K562 (cell line): ENCODE data around the gene MAP10. TPM values are rescaled to one million over a fixed set of nuclear protein-coding genes. Genes with fewer than 3 reads are reported as not detected.

Source experiments
- ETS2 ChIP-seq: IDR thresholded peaks from 2 replicates; pipeline ENCODE4 v1.6.1; 2016; ENCODE audit warnings: borderline replicate concordance, missing genetic modification characterization, mild to moderate bottlenecking, moderate library complexity, missing compliant biosample characterization; ENCODE audit not compliant: poor library complexity, severe bottlenecking
- EWSR1 ChIP-seq: fragments of 450-650 bp; IDR thresholded peaks from 2 replicates; pipeline ENCODE4 v1.6.1; 2018; ENCODE audit warnings: borderline replicate concordance, mild to moderate bottlenecking, low read depth, moderate library complexity; ENCODE audit not compliant: partially characterized antibody
- FIP1L1 ChIP-seq: fragments of 200-400 bp; formaldehyde crosslinking; IDR thresholded peaks from 2 replicates; pipeline ENCODE4 v1.6.1; 2018; ENCODE audit warnings: mild to moderate bottlenecking, low read depth, low read length; ENCODE audit not compliant: poor library complexity, severe bottlenecking
- MAFK ChIP-seq: IDR thresholded peaks from 2 replicates; pipeline ENCODE4 v1.6.1; 2011; ENCODE audit warnings: low read length, improper control_type of control experiment
- MYBL2 ChIP-seq, 2 experiments: fragments of 450-650 bp in 1 of 2; sonication (generic) in 1 of 2; formaldehyde crosslinking in 1 of 2; IDR thresholded peaks; 2 replicates each; pipeline versions ENCODE4 v1.6.1 to v1.8.1; 2017 to 2022; ENCODE audit warnings: borderline replicate concordance in 1 of 2, inconsistent platforms in 1 of 2, low read depth in 1 of 2, mild to moderate bottlenecking in 1 of 2, missing genetic modification reagents in 1 of 2, moderate library complexity in 1 of 2
- MYNN ChIP-seq, 2 experiments: sonication (generic); formaldehyde crosslinking in 1 of 2; IDR thresholded peaks; 2 replicates each; pipeline versions ENCODE4 v1.5.0 to v1.6.1; 2016 to 2020; ENCODE audit warnings: antibody characterized with exemption in 1 of 2, missing genetic modification reagents in 1 of 2
- NCOR1 ChIP-seq: fragments of 450-650 bp; IDR thresholded peaks from 2 replicates; pipeline ENCODE4 v1.6.1; 2016; ENCODE audit warnings: mild to moderate bottlenecking, moderate library complexity
- POLR2G ChIP-seq: fragments of 200-400 bp; formaldehyde crosslinking; IDR thresholded peaks from 2 replicates; pipeline ENCODE4 v1.6.1; 2017; ENCODE audit warnings: low read depth, mild to moderate bottlenecking, antibody characterized with exemption, low read length, moderate library complexity
- SMAD2 ChIP-seq: fragments of 150-350 bp; IDR thresholded peaks from 2 replicates; pipeline ENCODE4 v1.6.1; 2014; ENCODE audit warnings: low read depth, mild to moderate bottlenecking, low read length
- ZC3H4 ChIP-seq: sonication (generic); formaldehyde crosslinking; IDR thresholded peaks from 2 replicates; pipeline ENCODE4 v1.9.0; 2021; ENCODE audit warnings: missing genetic modification reagents, borderline replicate concordance
- ZFP30 ChIP-seq: fragments of 250-450 bp; sonication (Bioruptor Pico); IDR thresholded peaks from 2 replicates; pipeline ENCODE4 v1.8.0; 2022; ENCODE audit warnings: moderate library complexity, mild to moderate bottlenecking, inconsistent platforms, borderline replicate concordance
- ZNF311 ChIP-seq: fragments of 250-450 bp; sonication (Bioruptor Pico); IDR thresholded peaks from 2 replicates; pipeline ENCODE4 v1.4.0; 2020; ENCODE audit warnings: mild to moderate bottlenecking, moderate library complexity
- ZNF41 ChIP-seq: fragments of 250-450 bp; sonication (Bioruptor Pico); conservative IDR thresholded peaks from 2 replicates; pipeline ENCODE4 v1.4.0; 2020; ENCODE audit warnings: mild to moderate bottlenecking
- ZNF436 ChIP-seq: fragments of 250-450, 450-650 bp; sonication (Bioruptor Pico); formaldehyde crosslinking; IDR thresholded peaks from 2 replicates; pipeline ENCODE4 v1.7.0; 2020; ENCODE audit warnings: mild to moderate bottlenecking
- polyA plus RNA-seq, 8 experiments: library from polyadenylated mRNA; depleted of rRNA in 4 of 8; stranded (reverse) in 5 of 8; unstranded in 3 of 8; fragments of >200 nt; fragmentation: Nextera tagmentation in 2 of 8; fragmentation: Illumina TruSeq in 1 of 8; extraction: Ambion mirVana in 2 of 8; extraction: Trizol in 1 of 8; gene quantifications; 2 replicates each; pipeline versions ENCODE4 v1.2.1 to v1.2.3, GENCODE V29; 2011 to 2014; ENCODE audit warnings: inconsistent platforms in 1 of 8, missing spikeins in 1 of 8
- total RNA-seq, 7 experiments: library from RNA; depleted of rRNA in 6 of 7; stranded (reverse); fragments of >200 nt in 6 of 7; fragmentation: Illumina TruSeq in 2 of 7; extraction: Trizol in 2 of 7; gene quantifications; 2 replicates each; pipeline versions ENCODE4 v1.2.1 to v1.2.3, GENCODE V29; 2011 to 2021; ENCODE audit warnings: low replicate concordance in 1 of 7
- TF ChIP-seq, protein P1 (sequence below): fragments of 450-650 bp; formaldehyde crosslinking; IDR thresholded peaks from 2 replicates; pipeline ENCODE4 v1.4.0; 2020; ENCODE audit warnings: mild to moderate bottlenecking, moderate library complexity
- TF ChIP-seq, protein P2 (sequence below): fragments of 150-350 bp; IDR thresholded peaks from 2 replicates; pipeline ENCODE4 v1.6.1; 2014; ENCODE audit warnings: low read depth, mild to moderate bottlenecking, low read length, borderline replicate concordance
- TF ChIP-seq, protein P3 (sequence below): fragments of 450-650 bp; IDR thresholded peaks from 2 replicates; pipeline ENCODE4 v1.6.1; 2018; ENCODE audit not compliant: partially characterized antibody

Gene MAP10
- total and polyA plus RNA-seq, 9 of the 15 experiments (the other 6 are each of a cell fraction or from before 2014, with no cell fraction given) = 0.11 to 0.98 (median 0.69) TPM

DNA sequence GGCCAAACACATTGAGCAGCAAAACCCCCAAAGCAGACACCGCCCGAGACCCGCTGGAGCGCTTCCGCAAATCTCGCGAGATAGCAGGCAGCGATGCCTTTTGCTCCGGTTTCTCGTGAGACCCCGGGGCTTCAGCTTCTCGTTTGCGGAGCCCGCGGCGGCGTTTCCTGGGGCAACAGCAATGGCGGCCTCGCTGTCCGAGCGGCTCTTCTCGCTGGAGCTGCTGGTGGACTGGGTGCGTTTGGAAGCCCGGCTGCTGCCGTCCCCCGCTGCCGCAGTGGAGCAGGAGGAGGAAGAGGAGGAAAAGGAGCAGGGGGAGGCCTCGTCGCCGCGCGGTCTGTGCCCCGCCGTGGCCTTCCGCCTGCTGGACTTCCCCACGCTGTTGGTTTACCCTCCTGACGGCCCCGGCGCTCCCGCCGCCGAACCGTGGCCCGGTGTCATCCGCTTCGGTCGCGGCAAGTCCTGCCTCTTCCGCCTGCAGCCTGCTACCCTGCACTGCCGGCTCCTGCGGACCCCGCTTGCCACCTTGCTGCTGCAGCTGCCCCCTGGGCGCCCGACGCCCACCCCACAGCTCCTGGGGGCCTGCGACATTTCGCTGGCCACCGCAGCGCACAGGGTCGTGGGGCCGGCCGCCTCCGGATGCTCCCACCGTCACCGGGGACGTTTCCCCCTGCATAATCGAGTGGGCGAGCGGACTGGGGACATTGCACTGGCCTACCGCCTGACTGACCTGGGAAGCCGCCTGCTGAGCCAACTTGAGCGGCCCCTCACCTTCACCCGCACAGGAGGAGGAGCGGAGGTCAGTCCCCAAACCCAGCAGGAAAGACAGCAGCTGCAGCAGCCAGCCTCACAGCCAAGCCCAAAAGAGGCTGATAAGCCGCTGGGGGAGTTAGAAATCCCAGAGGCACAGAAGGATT, at the start of gene MAP10 (continued):
- TF ChIP-seq ZFP30 (no peak), MYNN (IDR thresholded peaks at IDR 0.05) (no peak), MYNN (CRISPR knock-in tag; IDR thresholded peaks at IDR 0.05) (no peak), EWSR1 (no peak), ZNF41 (CRISPR knock-in tag) (no peak), ZNF436 (CRISPR knock-in tag) (no peak), POLR2G (peak; percentile 91), SMAD2 (no peak), ETS2 (tag) (no peak), FIP1L1 (no peak), ZNF311 (CRISPR knock-in tag) (no peak), MYBL2 (IDR thresholded peaks at IDR 0.05; ENCODE audit: low read depth) (no peak), MYBL2 (CRISPR knock-in tag; IDR thresholded peaks at IDR 0.05; ENCODE audit: borderline replicate concordance) (no peak), MAFK (no peak), ZC3H4 (CRISPR knock-in tag) (no peak), NCOR1 (no peak)
- TF ChIP-seq, protein P1, sequence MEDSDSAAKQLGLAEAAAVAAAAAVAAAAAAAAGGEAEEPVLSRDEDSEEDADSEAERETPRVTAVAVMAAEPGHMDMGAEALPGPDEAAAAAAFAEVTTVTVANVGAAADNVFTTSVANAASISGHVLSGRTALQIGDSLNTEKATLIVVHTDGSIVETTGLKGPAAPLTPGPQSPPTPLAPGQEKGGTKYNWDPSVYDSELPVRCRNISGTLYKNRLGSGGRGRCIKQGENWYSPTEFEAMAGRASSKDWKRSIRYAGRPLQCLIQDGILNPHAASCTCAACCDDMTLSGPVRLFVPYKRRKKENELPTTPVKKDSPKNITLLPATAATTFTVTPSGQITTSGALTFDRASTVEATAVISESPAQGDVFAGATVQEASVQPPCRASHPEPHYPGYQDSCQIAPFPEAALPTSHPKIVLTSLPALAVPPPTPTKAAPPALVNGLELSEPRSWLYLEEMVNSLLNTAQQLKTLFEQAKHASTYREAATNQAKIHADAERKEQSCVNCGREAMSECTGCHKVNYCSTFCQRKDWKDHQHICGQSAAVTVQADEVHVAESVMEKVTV = no peak
- TF ChIP-seq, protein P2, sequence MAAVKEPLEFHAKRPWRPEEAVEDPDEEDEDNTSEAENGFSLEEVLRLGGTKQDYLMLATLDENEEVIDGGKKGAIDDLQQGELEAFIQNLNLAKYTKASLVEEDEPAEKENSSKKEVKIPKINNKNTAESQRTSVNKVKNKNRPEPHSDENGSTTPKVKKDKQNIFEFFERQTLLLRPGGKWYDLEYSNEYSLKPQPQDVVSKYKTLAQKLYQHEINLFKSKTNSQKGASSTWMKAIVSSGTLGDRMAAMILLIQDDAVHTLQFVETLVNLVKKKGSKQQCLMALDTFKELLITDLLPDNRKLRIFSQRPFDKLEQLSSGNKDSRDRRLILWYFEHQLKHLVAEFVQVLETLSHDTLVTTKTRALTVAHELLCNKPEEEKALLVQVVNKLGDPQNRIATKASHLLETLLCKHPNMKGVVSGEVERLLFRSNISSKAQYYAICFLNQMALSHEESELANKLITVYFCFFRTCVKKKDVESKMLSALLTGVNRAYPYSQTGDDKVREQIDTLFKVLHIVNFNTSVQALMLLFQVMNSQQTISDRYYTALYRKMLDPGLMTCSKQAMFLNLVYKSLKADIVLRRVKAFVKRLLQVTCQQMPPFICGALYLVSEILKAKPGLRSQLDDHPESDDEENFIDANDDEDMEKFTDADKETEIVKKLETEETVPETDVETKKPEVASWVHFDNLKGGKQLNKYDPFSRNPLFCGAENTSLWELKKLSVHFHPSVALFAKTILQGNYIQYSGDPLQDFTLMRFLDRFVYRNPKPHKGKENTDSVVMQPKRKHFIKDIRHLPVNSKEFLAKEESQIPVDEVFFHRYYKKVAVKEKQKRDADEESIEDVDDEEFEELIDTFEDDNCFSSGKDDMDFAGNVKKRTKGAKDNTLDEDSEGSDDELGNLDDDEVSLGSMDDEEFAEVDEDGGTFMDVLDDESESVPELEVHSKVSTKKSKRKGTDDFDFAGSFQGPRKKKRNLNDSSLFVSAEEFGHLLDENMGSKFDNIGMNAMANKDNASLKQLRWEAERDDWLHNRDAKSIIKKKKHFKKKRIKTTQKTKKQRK = no peak
- TF ChIP-seq, protein P3, sequence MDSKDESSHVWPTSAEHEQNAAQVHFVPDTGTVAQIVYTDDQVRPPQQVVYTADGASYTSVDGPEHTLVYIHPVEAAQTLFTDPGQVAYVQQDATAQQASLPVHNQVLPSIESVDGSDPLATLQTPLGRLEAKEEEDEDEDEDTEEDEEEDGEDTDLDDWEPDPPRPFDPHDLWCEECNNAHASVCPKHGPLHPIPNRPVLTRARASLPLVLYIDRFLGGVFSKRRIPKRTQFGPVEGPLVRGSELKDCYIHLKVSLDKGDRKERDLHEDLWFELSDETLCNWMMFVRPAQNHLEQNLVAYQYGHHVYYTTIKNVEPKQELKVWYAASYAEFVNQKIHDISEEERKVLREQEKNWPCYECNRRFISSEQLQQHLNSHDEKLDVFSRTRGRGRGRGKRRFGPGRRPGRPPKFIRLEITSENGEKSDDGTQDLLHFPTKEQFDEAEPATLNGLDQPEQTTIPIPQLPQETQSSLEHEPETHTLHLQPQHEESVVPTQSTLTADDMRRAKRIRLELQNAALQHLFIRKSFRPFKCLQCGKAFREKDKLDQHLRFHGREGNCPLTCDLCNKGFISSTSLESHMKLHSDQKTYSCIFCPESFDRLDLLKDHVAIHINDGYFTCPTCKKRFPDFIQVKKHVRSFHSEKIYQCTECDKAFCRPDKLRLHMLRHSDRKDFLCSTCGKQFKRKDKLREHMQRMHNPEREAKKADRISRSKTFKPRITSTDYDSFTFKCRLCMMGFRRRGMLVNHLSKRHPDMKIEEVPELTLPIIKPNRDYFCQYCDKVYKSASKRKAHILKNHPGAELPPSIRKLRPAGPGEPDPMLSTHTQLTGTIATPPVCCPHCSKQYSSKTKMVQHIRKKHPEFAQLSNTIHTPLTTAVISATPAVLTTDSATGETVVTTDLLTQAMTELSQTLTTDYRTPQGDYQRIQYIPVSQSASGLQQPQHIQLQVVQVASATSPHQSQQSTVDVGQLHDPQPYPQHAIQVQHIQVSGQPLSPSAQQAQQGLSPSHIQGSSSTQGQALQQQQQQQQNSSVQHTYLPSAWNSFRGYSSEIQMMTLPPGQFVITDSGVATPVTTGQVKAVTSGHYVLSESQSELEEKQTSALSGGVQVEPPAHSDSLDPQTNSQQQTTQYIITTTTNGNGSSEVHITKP = no peak
